Hepatocyte (in vitro differentiated cells): Measurements from ENCODE around the gene GPBAR1. TPM values are rescaled to one million over a fixed set of nuclear protein-coding genes. Genes with fewer than 3 reads are reported as not detected.

Source experiments
- DNase-seq: peaks from one replicate; pipeline ENCODE4 v3.0.0-alpha.2; 2016; ENCODE audit warnings: low spot score
- H2AFZ ChIP-seq: fragments of 200-600 bp; sonication (generic); 2 replicates; pipeline ENCODE4 v1.6.0; 2016; ENCODE audit warnings: antibody characterized with exemption, mild to moderate bottlenecking
- H3K27ac ChIP-seq: fragments of 200-600 bp; sonication (generic); 2 replicates; pipeline ENCODE4 v1.5.1; 2016; ENCODE audit warnings: mild to moderate bottlenecking
- H3K27me3 ChIP-seq: fragments of 200-600 bp; sonication (generic); 2 replicates; pipeline ENCODE4 v1.6.1; 2016
- H3K36me3 ChIP-seq: fragments of 200-600 bp; sonication (generic); replicated peaks from 2 replicates; pipeline ENCODE4 v1.5.1; 2016; ENCODE audit warnings: low read depth; ENCODE audit not compliant: insufficient read depth
- H3K4me1 ChIP-seq: fragments of 200-600 bp; sonication (generic); 2 replicates; pipeline ENCODE4 v1.5.1; 2016; ENCODE audit warnings: mild to moderate bottlenecking, moderate library complexity; ENCODE audit not compliant: insufficient read depth
- H3K4me2 ChIP-seq: fragments of 200-600 bp; sonication (generic); 2 replicates; pipeline ENCODE4 v1.6.0; 2016
- H3K4me3 ChIP-seq: fragments of 200-600 bp; sonication (generic); 2 replicates; pipeline ENCODE4 v1.5.1; 2016; ENCODE audit warnings: mild to moderate bottlenecking
- H3K79me2 ChIP-seq: fragments of 200-600 bp; sonication (generic); 2 replicates; pipeline ENCODE4 v1.6.0; 2017; ENCODE audit warnings: mild to moderate bottlenecking
- H3K9me2 ChIP-seq: fragments of 200-600 bp; sonication (generic); replicated peaks from 2 replicates; pipeline ENCODE4 v1.6.0; 2017; ENCODE audit warnings: mild to moderate bottlenecking; ENCODE audit not compliant: insufficient read depth
- H3K9me3 ChIP-seq: fragments of 200-600 bp; sonication (generic); 2 replicates; pipeline ENCODE4 v1.5.1; 2016; ENCODE audit warnings: low read depth, mild to moderate bottlenecking
- H4K20me1 ChIP-seq: fragments of 200-600 bp; sonication (generic); 2 replicates; pipeline ENCODE4 v1.6.0; 2016; ENCODE audit warnings: mild to moderate bottlenecking; ENCODE audit not compliant: insufficient read depth, poor library complexity, severe bottlenecking
- EZH2 ChIP-seq: fragments of 200-600 bp; sonication (generic); IDR thresholded peaks from 2 replicates; pipeline ENCODE4 v1.6.1; 2016; ENCODE audit warnings: antibody characterized with exemption, mild to moderate bottlenecking, borderline replicate concordance
- EZH2phosphoT487 ChIP-seq: fragments of 200-600 bp; sonication (generic); IDR thresholded peaks from one replicate; pipeline ENCODE4 v1.6.1; 2018; ENCODE audit warnings: antibody characterized with exemption, mild to moderate bottlenecking, low read depth, moderate library complexity; ENCODE audit not compliant: unreplicated experiment, severe bottlenecking
- WGBS: methylation state at CpG from one replicate; pipeline ENCODE4 v1.1.6; 2016; ENCODE audit warnings: low lambda C conversion rate; ENCODE audit errors: missing lambda C conversion rate; 5-methylcytosine and 5-hydroxymethylcytosine counted together
- polyA plus RNA-seq: library from polyadenylated mRNA; unstranded; fragments of >200 nt; fragmentation: Nextera tagmentation; extraction: Ambion mirVana; gene quantifications from 2 replicates; pipeline ENCODE4 v1.2.1, GENCODE V29; 2016
- total RNA-seq: library from RNA; depleted of rRNA; stranded (reverse); fragments of >200 nt; gene quantifications from 2 replicates; pipeline ENCODE4 v1.2.3, GENCODE V29; 2014
- TF ChIP-seq, protein P1 (sequence below): fragments of 200-600 bp; sonication (generic); IDR thresholded peaks from 2 replicates; pipeline ENCODE4 v1.5.1; 2016; ENCODE audit warnings: antibody characterized with exemption, mild to moderate bottlenecking; ENCODE audit not compliant: poor library complexity

The GPBAR1 gene
- total and polyA plus RNA-seq, 2 experiments from 2014 or later: 6.1 to 23.4 TPM

DNA sequence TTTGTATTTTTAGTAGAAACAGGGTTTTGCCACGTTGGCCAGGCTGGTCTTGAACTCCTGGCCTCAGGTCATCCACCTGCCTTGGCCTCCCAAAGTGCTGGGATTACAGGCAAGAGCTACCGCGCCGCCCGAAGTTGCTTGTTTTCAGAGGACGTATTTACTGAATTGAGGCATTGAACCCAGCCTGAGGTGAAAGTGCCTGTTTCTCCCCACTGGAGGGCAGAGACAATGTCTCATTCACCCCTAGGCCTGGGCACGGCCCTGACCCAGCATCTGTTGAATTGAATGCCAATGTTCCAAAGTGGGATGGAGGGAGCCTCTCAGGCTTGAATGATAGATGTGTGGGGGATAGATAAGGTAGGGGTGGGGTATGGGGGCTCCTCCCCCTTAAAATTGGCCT lies 36.0 kb downstream of the GPBAR1 start:
- H3K9me3 ChIP-seq: no peaks in the 10 kb centered on the region
- H3K36me3 ChIP-seq: no peaks in the 10 kb centered on the region
- DNase-seq: no peak
- no peaks in the 10 kb centered on the region for H4K20me1 ChIP-seq
- no peak overlapping the region for H3K4me3 ChIP-seq
- peaks cover 28% of the 10 kb centered on the region for H3K4me1 ChIP-seq
- H2AFZ ChIP-seq: no peak overlapping the region
- no peaks in the 10 kb centered on the region for H3K27me3 ChIP-seq
- no peaks in the 10 kb centered on the region for H3K9me2 ChIP-seq
- WGBS: 89% methylated on average over 7 of the region's 7 CpGs
- peak overlapping the region; percentile 93 for H3K27ac ChIP-seq
- H3K79me2 ChIP-seq: peaks cover 9% of the 10 kb centered on the region
- TF ChIP-seq, protein P1, sequence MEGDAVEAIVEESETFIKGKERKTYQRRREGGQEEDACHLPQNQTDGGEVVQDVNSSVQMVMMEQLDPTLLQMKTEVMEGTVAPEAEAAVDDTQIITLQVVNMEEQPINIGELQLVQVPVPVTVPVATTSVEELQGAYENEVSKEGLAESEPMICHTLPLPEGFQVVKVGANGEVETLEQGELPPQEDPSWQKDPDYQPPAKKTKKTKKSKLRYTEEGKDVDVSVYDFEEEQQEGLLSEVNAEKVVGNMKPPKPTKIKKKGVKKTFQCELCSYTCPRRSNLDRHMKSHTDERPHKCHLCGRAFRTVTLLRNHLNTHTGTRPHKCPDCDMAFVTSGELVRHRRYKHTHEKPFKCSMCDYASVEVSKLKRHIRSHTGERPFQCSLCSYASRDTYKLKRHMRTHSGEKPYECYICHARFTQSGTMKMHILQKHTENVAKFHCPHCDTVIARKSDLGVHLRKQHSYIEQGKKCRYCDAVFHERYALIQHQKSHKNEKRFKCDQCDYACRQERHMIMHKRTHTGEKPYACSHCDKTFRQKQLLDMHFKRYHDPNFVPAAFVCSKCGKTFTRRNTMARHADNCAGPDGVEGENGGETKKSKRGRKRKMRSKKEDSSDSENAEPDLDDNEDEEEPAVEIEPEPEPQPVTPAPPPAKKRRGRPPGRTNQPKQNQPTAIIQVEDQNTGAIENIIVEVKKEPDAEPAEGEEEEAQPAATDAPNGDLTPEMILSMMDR: no peak
- TF ChIP-seq EZH2phosphoT487: no peak
- no peak for TF ChIP-seq EZH2
- H3K4me2 ChIP-seq: no peak overlapping the region

DNA sequence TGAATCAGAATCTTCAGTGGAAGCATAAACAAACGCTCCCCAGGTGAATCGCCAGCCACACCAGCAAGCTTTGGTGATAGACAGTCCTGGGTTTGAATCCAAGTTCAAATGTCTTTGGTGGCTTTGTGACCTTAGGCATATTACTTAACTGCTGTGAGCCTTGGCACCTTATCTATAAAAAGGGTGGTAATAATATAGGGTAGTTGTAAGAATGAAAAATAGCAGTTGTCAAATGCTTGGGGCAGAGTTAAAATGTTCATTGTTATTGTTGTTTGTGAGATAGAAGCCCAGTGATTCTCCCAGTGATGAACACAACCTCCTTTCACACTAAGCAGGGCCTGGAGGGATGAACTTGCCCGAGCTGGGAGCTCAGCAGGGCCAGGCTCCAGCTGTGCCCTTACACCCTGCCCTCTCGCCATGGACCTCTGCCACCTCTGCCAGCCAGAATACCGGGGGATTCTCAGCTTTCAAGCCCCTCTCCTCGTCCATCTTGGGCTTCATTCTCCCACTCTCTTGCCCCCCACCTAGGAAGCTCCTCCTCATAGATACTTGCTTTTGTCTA lies 37.6 kb downstream of the GPBAR1 start:
- no peaks in the 10 kb centered on the region for H3K36me3 ChIP-seq
- TF ChIP-seq EZH2 (no peak), EZH2phosphoT487 (no peak)
- TF ChIP-seq, protein P1: no peak
- DNase-seq: no peak
- 79% methylated on average over 6 of the region's 6 CpGs for WGBS
- H3K9me2 ChIP-seq: no peaks in the 10 kb centered on the region
- H3K4me2 ChIP-seq: no peak overlapping the region
- H3K27me3 ChIP-seq: no peaks in the 10 kb centered on the region
- H3K79me2 ChIP-seq: no peaks in the 10 kb centered on the region
- no peak overlapping the region for H3K27ac ChIP-seq
- no peaks in the 10 kb centered on the region for H4K20me1 ChIP-seq
- H3K9me3 ChIP-seq: no peaks in the 10 kb centered on the region
- H3K4me1 ChIP-seq: peaks cover 23% of the 10 kb centered on the region
- H2AFZ ChIP-seq: no peak overlapping the region
- no peak overlapping the region for H3K4me3 ChIP-seq

DNA sequence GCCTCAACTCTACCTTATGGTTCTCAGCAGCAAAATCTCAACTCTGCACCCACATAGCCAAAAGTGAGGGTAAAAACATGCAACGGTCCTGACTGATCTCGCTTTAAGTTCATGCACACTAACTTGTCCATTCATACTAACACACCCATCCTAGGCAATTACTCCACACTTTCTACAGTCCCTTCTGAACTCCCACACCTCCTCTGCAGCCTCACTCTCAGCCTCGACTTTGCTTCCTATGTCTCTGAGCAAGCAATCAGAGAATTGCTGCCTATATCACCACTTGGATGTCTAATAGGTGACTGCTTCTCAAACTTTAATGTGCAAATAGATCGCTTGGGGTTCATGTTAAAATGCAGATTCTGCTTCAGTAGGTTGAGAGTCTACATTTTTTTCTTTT lies 39.3 kb downstream of the GPBAR1 start:
- no peak overlapping the region for H3K4me3 ChIP-seq
- peaks cover 7% of the 10 kb centered on the region for H3K4me1 ChIP-seq
- DNase-seq: no peak
- no peak overlapping the region for H3K27ac ChIP-seq
- no peaks in the 10 kb centered on the region for H3K36me3 ChIP-seq
- no peak overlapping the region for H3K4me2 ChIP-seq
- no peaks in the 10 kb centered on the region for H4K20me1 ChIP-seq
- WGBS: 90% methylated on average over 4 of the region's 4 CpGs
- TF ChIP-seq EZH2phosphoT487: no peak
- no peaks in the 10 kb centered on the region for H3K9me2 ChIP-seq
- no peaks in the 10 kb centered on the region for H3K9me3 ChIP-seq
- H3K79me2 ChIP-seq: no peaks in the 10 kb centered on the region
- no peaks in the 10 kb centered on the region for H3K27me3 ChIP-seq
- H2AFZ ChIP-seq: no peak overlapping the region

DNA sequence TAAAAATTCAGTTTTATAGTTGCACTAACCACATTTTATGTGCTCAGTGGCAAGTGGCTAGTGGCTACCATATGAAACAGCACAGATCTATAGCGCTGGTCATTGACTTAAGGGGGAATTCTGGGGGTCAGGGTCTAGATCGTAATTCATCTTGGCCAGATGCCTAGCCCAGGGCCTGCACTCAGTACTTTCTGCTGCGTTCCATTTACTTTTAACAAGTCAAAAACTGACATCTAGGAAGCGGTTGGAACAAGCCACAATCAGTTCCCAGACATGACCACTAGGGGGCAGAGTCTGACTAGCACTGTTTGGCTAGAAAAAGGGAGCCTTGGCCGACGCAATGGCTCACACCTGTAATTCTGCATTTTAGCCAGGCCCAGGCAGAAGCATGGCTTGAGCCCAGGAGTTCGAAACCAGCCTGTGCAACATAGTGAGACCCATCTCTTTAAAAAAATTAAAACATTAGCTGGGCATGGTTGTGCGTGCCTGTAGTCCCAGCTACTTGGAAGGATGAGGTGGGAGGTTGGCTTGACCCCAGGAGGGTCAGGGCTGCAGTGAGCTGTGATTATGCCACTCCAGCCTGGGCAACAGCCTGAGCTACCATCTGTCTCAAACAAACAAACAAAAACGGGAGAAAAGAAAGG lies 40.5 kb downstream of the GPBAR1 start:
- Histone ChIP-seq H3K4me2 (no peak overlapping the region), H2AFZ (no peak overlapping the region), H4K20me1 (no peaks in the 10 kb centered on the region)

More for the DNA sequence above, 40.5 kb downstream of the GPBAR1 start:
- H3K4me3 ChIP-seq: no peak overlapping the region
- 9% methylated on average over 9 of the region's 9 CpGs for WGBS
- no peaks in the 10 kb centered on the region for H3K9me2 ChIP-seq
- H3K36me3 ChIP-seq: no peaks in the 10 kb centered on the region
- no peak for TF ChIP-seq EZH2
- TF ChIP-seq, protein P1: peak; percentile 97
- no peaks in the 10 kb centered on the region for H3K79me2 ChIP-seq
- no peaks in the 10 kb centered on the region for H3K4me1 ChIP-seq
- peak; percentile 94 for DNase-seq
- no peaks in the 10 kb centered on the region for H3K9me3 ChIP-seq
- H3K27me3 ChIP-seq: no peaks in the 10 kb centered on the region
- no peak overlapping the region for H3K27ac ChIP-seq
